Panc1 (cell line): Measurements from ENCODE around the gene ZNF700.

Source experiments
- CTCF ChIP-seq: fragments of 450-650 bp; IDR thresholded peaks from 2 replicates; pipeline ENCODE4 v1.5.1; 2017; ENCODE audit warnings: mild to moderate bottlenecking
- POLR2AphosphoS5 ChIP-seq: IDR thresholded peaks from 2 replicates; pipeline ENCODE4 v1.6.1; 2012; ENCODE audit warnings: mild to moderate bottlenecking, low read depth, low read length, moderate library complexity
- REST ChIP-seq, 2 experiments: IDR thresholded peaks; 2 replicates each; pipeline ENCODE4 v1.6.1; 2011 to 2012; ENCODE audit warnings: low read depth in 2 of 2, control low read depth in 1 of 2, low read length in 1 of 2, mild to moderate bottlenecking in 1 of 2, moderate library complexity in 1 of 2; ENCODE audit not compliant: insufficient read depth in 1 of 2
- SIN3A ChIP-seq: IDR thresholded peaks from 2 replicates; pipeline ENCODE4 v1.6.1; 2012; ENCODE audit warnings: low read depth, mild to moderate bottlenecking, low read length, moderate library complexity, borderline replicate concordance; ENCODE audit not compliant: insufficient read depth
- TCF7L2 ChIP-seq: IDR thresholded peaks from 2 replicates; pipeline ENCODE4 v1.6.1; 2011; ENCODE audit warnings: mild to moderate bottlenecking, low read depth, low read length, inconsistent platforms

GRCh38 chr19:11881151-11881800 is 43.6 kb upstream of the ZNF700 start:
- TF ChIP-seq CTCF, result peak; percentile 65
- TF ChIP-seq POLR2AphosphoS5, result no peak
- TF ChIP-seq REST (IDR thresholded peaks at IDR 0.05; ENCODE audit: insufficient read depth in 1 of 2, low read depth in 2 of 2, low read length in 1 of 2), result no peak
- no peak for TF ChIP-seq SIN3A
- no peak for TF ChIP-seq TCF7L2
